ENCODE data around the gene IGFBP5.

IGFBP5 gene

GRCh38 chr2:216636551-216637450 is 58.5 kb downstream of the IGFBP5 start:
- no peak for DNase-seq

GRCh38 chr2:216635701-216636550 is 59.4 kb downstream of the IGFBP5 start:
- no peak for DNase-seq

- no peak for DNase-seq
Observed at GRCh38 chr2:216635171-216635570, 60.2 kb downstream of the IGFBP5 start.

GRCh38 chr2:216634370-216635148 is 60.8 kb downstream of the IGFBP5 start:
- DNase-seq: no peak

GRCh38 chr2:216633616-216634369 is 61.6 kb downstream of the IGFBP5 start:
- no peak for DNase-seq

- no peak for DNase-seq
Observed at GRCh38 chr2:216632952-216633615, 62.3 kb downstream of the IGFBP5 start, which contains the start of gene IGFBP2. Gene IGFBP2 (plus strand): TSS chr2:216633420. CDS start chr2:216633524, 104 bp downstream.

- no peak for DNase-seq
Observed at GRCh38 chr2:216632346-216632951, 62.9 kb downstream of the IGFBP5 start.

GRCh38 chr2:216629784-216630183 is 65.6 kb downstream of the IGFBP5 start:
- DNase-seq: no peak

- DNase-seq: no peak
Observed at GRCh38 chr2:216626875-216627245, 68.5 kb downstream of the IGFBP5 start.

- no peak for DNase-seq
Observed at GRCh38 chr2:216626168-216626874, 69.0 kb downstream of the IGFBP5 start.

- no peak for DNase-seq
Observed at GRCh38 chr2:216624251-216624650, 71.1 kb downstream of the IGFBP5 start.

- no peak for DNase-seq
Observed at GRCh38 chr2:216622526-216622925, 72.8 kb downstream of the IGFBP5 start.

Data from activated T-cell treated with anti-CD3 and anti-CD28 coated beads, Interleukin-2, amount 50 U/mL, for 1 hour (primary cell).